ENCODE measurements around the gene MSI2.

MSI2 gene

GRCh38 chr17:57420734-57421717, 164.7 kb downstream of the MSI2 start:
- Histone ChIP-seq H3K9me3 (ENCODE audit: insufficient read depth, low read depth, low read length) (no peaks in the 10 kb centered on the region), H3K4me1 (ENCODE audit: insufficient read depth, low read length, poor library complexity, severe bottlenecking) (peaks cover 77% of the 10 kb centered on the region), H3K36me3 (ENCODE audit: insufficient read depth, low read length) (peaks cover 51% of the 10 kb centered on the region; the same call in 1 of the 2 replicates), H3K4me3 (ENCODE audit: low read length, poor library complexity, severe bottlenecking) (peak overlapping the region; percentile 31), H2AFZ (ENCODE audit: low read length) (no peak overlapping the region), H3K9ac (ENCODE audit: low read depth, low read length, poor library complexity, severe bottlenecking) (peak overlapping the region; percentile 25), H3F3A (ENCODE audit: low read depth) (no peaks in the 10 kb centered on the region), H3K79me2 (ENCODE audit: insufficient read depth, low read length) (peaks cover 98% of the 10 kb centered on the region), H3K4me2 (ENCODE audit: low read depth, low read length, poor library complexity, severe bottlenecking) (peak overlapping the region; percentile 68), H3K27me3 (ENCODE audit: insufficient read depth, low read length, poor library complexity, severe bottlenecking) (no peaks in the 10 kb centered on the region), H4K20me1 (ENCODE audit: insufficient read depth, low read length, poor library complexity, severe bottlenecking) (peaks cover 13% of the 10 kb centered on the region), H3K9me2 (replicated peaks; ENCODE audit: low read depth, low read length) (no peaks in the 10 kb centered on the region)
- TF ChIP-seq EZH2phosphoT487 (IDR thresholded peaks at IDR 0.05; ENCODE audit: borderline replicate concordance) (no peak), CTCF (conservative IDR thresholded peaks at IDR 0.05; ENCODE audit: low read length) (no peak)

GRCh38 chr17:57422574-57423164, 166.3 kb downstream of the MSI2 start:
- no peak overlapping the region for H2AFZ ChIP-seq (ENCODE audit: low read length)
- H3K4me3 ChIP-seq (ENCODE audit: low read length, poor library complexity, severe bottlenecking): peak overlapping the region; percentile 63
- peaks cover 9% of the 10 kb centered on the region for H4K20me1 ChIP-seq (ENCODE audit: insufficient read depth, low read length, poor library complexity, severe bottlenecking)
- peaks cover 97% of the 10 kb centered on the region for H3K79me2 ChIP-seq (ENCODE audit: insufficient read depth, low read length)
- TF ChIP-seq EZH2phosphoT487 (IDR thresholded peaks at IDR 0.05; ENCODE audit: borderline replicate concordance) (no peak), CTCF (conservative IDR thresholded peaks at IDR 0.05; ENCODE audit: low read length) (no peak)
- H3F3A ChIP-seq (ENCODE audit: low read depth): no peaks in the 10 kb centered on the region
- peak overlapping the region; percentile 68 for H3K9ac ChIP-seq (ENCODE audit: low read depth, low read length, poor library complexity, severe bottlenecking)
- no peaks in the 10 kb centered on the region for H3K9me3 ChIP-seq (ENCODE audit: insufficient read depth, low read depth, low read length)
- peak overlapping the region; percentile 68 for H3K4me2 ChIP-seq (ENCODE audit: low read depth, low read length, poor library complexity, severe bottlenecking)
- no peaks in the 10 kb centered on the region for H3K9me2 ChIP-seq (replicated peaks; ENCODE audit: low read depth, low read length)
- peaks cover 81% of the 10 kb centered on the region for H3K4me1 ChIP-seq (ENCODE audit: insufficient read depth, low read length, poor library complexity, severe bottlenecking)
- no peaks in the 10 kb centered on the region for H3K27me3 ChIP-seq (ENCODE audit: insufficient read depth, low read length, poor library complexity, severe bottlenecking)
- peaks cover 38% of the 10 kb centered on the region; the same call in 1 of the 2 replicates for H3K36me3 ChIP-seq (ENCODE audit: insufficient read depth, low read length)

GRCh38 chr17:57423541-57423940, 167.2 kb downstream of the MSI2 start:
- Histone ChIP-seq H4K20me1 (ENCODE audit: insufficient read depth, low read length, poor library complexity, severe bottlenecking) (peaks cover 5% of the 10 kb centered on the region), H3K79me2 (ENCODE audit: insufficient read depth, low read length) (peaks cover 97% of the 10 kb centered on the region), H3K36me3 (ENCODE audit: insufficient read depth, low read length) (peaks cover 38% of the 10 kb centered on the region; the same call in 1 of the 2 replicates), H3K4me2 (ENCODE audit: low read depth, low read length, poor library complexity, severe bottlenecking) (peak overlapping the region; percentile 68), H3K9me3 (ENCODE audit: insufficient read depth, low read depth, low read length) (no peaks in the 10 kb centered on the region), H3K9me2 (replicated peaks; ENCODE audit: low read depth, low read length) (no peaks in the 10 kb centered on the region), H3K4me3 (ENCODE audit: low read length, poor library complexity, severe bottlenecking) (peak overlapping the region; percentile 63), H3F3A (ENCODE audit: low read depth) (no peaks in the 10 kb centered on the region), H2AFZ (ENCODE audit: low read length) (no peak overlapping the region), H3K27me3 (ENCODE audit: insufficient read depth, low read length, poor library complexity, severe bottlenecking) (no peaks in the 10 kb centered on the region), H3K9ac (ENCODE audit: low read depth, low read length, poor library complexity, severe bottlenecking) (peak overlapping the region; percentile 68), H3K4me1 (ENCODE audit: insufficient read depth, low read length, poor library complexity, severe bottlenecking) (peaks cover 80% of the 10 kb centered on the region)
- no peak for TF ChIP-seq CTCF (conservative IDR thresholded peaks at IDR 0.05; ENCODE audit: low read length)
- TF ChIP-seq EZH2phosphoT487 (IDR thresholded peaks at IDR 0.05; ENCODE audit: borderline replicate concordance): no peak
